Renal cortical epithelial cell (primary cell): ENCODE measurements around the gene TPRX1. TPM values are rescaled to one million over a fixed set of nuclear protein-coding genes. Genes with fewer than 3 reads are reported as not detected.
A peak's percentile ranks its signal among the peaks of the same experiment; 100 is the strongest.
"Not testable (repeated sequence)": the region's sequence is repeated elsewhere in the genome, so short reads cannot be mapped to it uniquely, and the experiment has no call there.

Source experiments
- DNase-seq: peaks from one replicate; pipeline ENCODE4 v3.0.0-alpha.2; 2011; ENCODE audit warnings: low read depth
- total RNA-seq: library from RNA; depleted of rRNA; stranded (reverse); fragments of >200 nt; gene quantifications from 2 replicates; pipeline ENCODE4 v1.2.3, GENCODE V29; 2014

Gene TPRX1
- total RNA-seq, 1 donor from 2014 or later, result not detected

GRCh38 chr19:47802521-47803043 is 1.8 kb downstream of the TPRX1 start:
- DNase-seq, result no peak

- no peak for DNase-seq
Measured at GRCh38 chr19:47801270-47801669, 3.1 kb downstream of the TPRX1 start.

GRCh38 chr19:47798904-47799266 is 5.5 kb downstream of the TPRX1 start:
- no peak for DNase-seq

- no peak for DNase-seq
Measured at GRCh38 chr19:47797996-47798903, 6.1 kb downstream of the TPRX1 start.

GRCh38 chr19:47796785-47797184 is 7.6 kb downstream of the TPRX1 start:
- DNase-seq, result no peak

GRCh38 chr19:47794526-47794925 is 9.8 kb downstream of the TPRX1 start:
- DNase-seq, result no peak

GRCh38 chr19:47792616-47793015 is 11.7 kb downstream of the TPRX1 start:
- DNase-seq, result no peak

- peak; percentile 39 for DNase-seq
Measured at GRCh38 chr19:47790398-47790814, 13.9 kb downstream of the TPRX1 start.

- not testable (repeated sequence) for DNase-seq
Measured at GRCh38 chr19:47789811-47790210, 14.5 kb downstream of the TPRX1 start.

- DNase-seq, result not testable (repeated sequence)
Measured at GRCh38 chr19:47787307-47787706, 17.0 kb downstream of the TPRX1 start.

- DNase-seq, result no peak
Measured at GRCh38 chr19:47786566-47786965, 17.8 kb downstream of the TPRX1 start.

GRCh38 chr19:47781590-47782262 is 22.6 kb downstream of the TPRX1 start:
- no peak for DNase-seq

- DNase-seq, result no peak
Measured at GRCh38 chr19:47780215-47780551, 24.2 kb downstream of the TPRX1 start.

- DNase-seq, result no peak
Measured at GRCh38 chr19:47779524-47780214, 24.7 kb downstream of the TPRX1 start.

- no peak for DNase-seq
Measured at GRCh38 chr19:47778954-47779351, 25.4 kb downstream of the TPRX1 start.

GRCh38 chr19:47778049-47778953 is 26.1 kb downstream of the TPRX1 start, which contains the start of gene SELENOW:
SELENOW (plus strand) TSS chr19:47778703; CDS start chr19:47778786, 83 bp downstream.
- DNase-seq, result peak; percentile 34

GRCh38 chr19:47777245-47778048 is 26.9 kb downstream of the TPRX1 start:
- DNase-seq, result not testable (repeated sequence)

- DNase-seq, result peak; percentile 76
Measured at GRCh38 chr19:47776568-47776967, 27.8 kb downstream of the TPRX1 start.

- not testable (repeated sequence) for DNase-seq
Measured at GRCh38 chr19:47771291-47771690, 33.1 kb downstream of the TPRX1 start.

GRCh38 chr19:47769534-47769933 is 34.8 kb downstream of the TPRX1 start:
- no peak for DNase-seq
